ENCODE results near the gene HTR4. TPM values are rescaled to one million over a fixed set of nuclear protein-coding genes. Genes with fewer than 3 reads are reported as not detected.

Gene HTR4
- total RNA-seq, 1 donor from 2014 or later, result not detected

GRCh38 chr5:148659641-148660345, 5.5 kb upstream of the HTR4 start:
- Mint-ChIP-seq H3K27ac (ENCODE audit: unreplicated experiment) (no peak overlapping the region), H3K4me1 (ENCODE audit: low read depth) (no peaks in the 10 kb centered on the region), H3K36me3 (ENCODE audit: low read depth) (peaks cover 1% of the 10 kb centered on the region), H3K27me3 (ENCODE audit: low read depth) (peaks cover 46% of the 10 kb centered on the region), H3K4me3 (ENCODE audit: unreplicated experiment) (no peak overlapping the region), H3K9me3 (ENCODE audit: low read depth) (no peaks in the 10 kb centered on the region)
- DNase-seq (ENCODE audit: low spot score), result no peak
- TF ChIP-seq CTCF (IDR thresholded peaks at IDR 0.05), result no peak

- Mint-ChIP-seq H3K36me3 (ENCODE audit: low read depth) (peaks cover 1% of the 10 kb centered on the region), H3K4me3 (ENCODE audit: unreplicated experiment) (no peak overlapping the region), H3K27me3 (ENCODE audit: low read depth) (peaks cover 56% of the 10 kb centered on the region), H3K27ac (ENCODE audit: unreplicated experiment) (no peak overlapping the region), H3K9me3 (ENCODE audit: low read depth) (no peaks in the 10 kb centered on the region), H3K4me1 (ENCODE audit: low read depth) (no peaks in the 10 kb centered on the region)
- no peak for DNase-seq (ENCODE audit: low spot score)
- no peak for TF ChIP-seq CTCF (IDR thresholded peaks at IDR 0.05)
Measured at GRCh38 chr5:148653291-148653835, 964 bp downstream of the HTR4 start.

- no peaks in the 10 kb centered on the region for H3K4me1 Mint-ChIP-seq (ENCODE audit: low read depth)
- DNase-seq (ENCODE audit: low spot score), result no peak
- no peak overlapping the region for H3K27ac Mint-ChIP-seq (ENCODE audit: unreplicated experiment)
- no peak overlapping the region for H3K4me3 Mint-ChIP-seq (ENCODE audit: unreplicated experiment)
- H3K36me3 Mint-ChIP-seq (ENCODE audit: low read depth), result peaks cover 1% of the 10 kb centered on the region
- H3K27me3 Mint-ChIP-seq (ENCODE audit: low read depth), result peaks cover 58% of the 10 kb centered on the region
- no peaks in the 10 kb centered on the region for H3K9me3 Mint-ChIP-seq (ENCODE audit: low read depth)
- TF ChIP-seq CTCF (IDR thresholded peaks at IDR 0.05), result no peak
Measured at GRCh38 chr5:148651528-148651927, 2.8 kb downstream of the HTR4 start.

- no peak for TF ChIP-seq CTCF (IDR thresholded peaks at IDR 0.05)
- Mint-ChIP-seq H3K9me3 (ENCODE audit: low read depth) (no peaks in the 10 kb centered on the region), H3K4me3 (ENCODE audit: unreplicated experiment) (no peak overlapping the region), H3K36me3 (ENCODE audit: low read depth) (no peaks in the 10 kb centered on the region), H3K27me3 (ENCODE audit: low read depth) (peaks cover 28% of the 10 kb centered on the region), H3K27ac (ENCODE audit: unreplicated experiment) (no peak overlapping the region), H3K4me1 (ENCODE audit: low read depth) (no peaks in the 10 kb centered on the region)
- DNase-seq (ENCODE audit: low spot score), result no peak
Measured at GRCh38 chr5:148645527-148645926, 8.8 kb downstream of the HTR4 start.

- Mint-ChIP-seq H3K9me3 (ENCODE audit: low read depth) (no peaks in the 10 kb centered on the region), H3K4me1 (ENCODE audit: low read depth) (no peaks in the 10 kb centered on the region), H3K27ac (ENCODE audit: unreplicated experiment) (no peak overlapping the region), H3K4me3 (ENCODE audit: unreplicated experiment) (no peak overlapping the region), H3K27me3 (ENCODE audit: low read depth) (peaks cover 21% of the 10 kb centered on the region), H3K36me3 (ENCODE audit: low read depth) (no peaks in the 10 kb centered on the region)
- no peak for DNase-seq (ENCODE audit: low spot score)
- TF ChIP-seq CTCF (IDR thresholded peaks at IDR 0.05), result no peak
Measured at GRCh38 chr5:148641735-148642134, 12.6 kb downstream of the HTR4 start.

Data from chondrocyte (in vitro differentiated cells).